Measurements from ENCODE around the gene POLR2J.
"Not testable (repeated sequence)": the region's sequence is repeated elsewhere in the genome, so short reads cannot be mapped to it uniquely, and the experiment has no call there.

Gene POLR2J

DNA sequence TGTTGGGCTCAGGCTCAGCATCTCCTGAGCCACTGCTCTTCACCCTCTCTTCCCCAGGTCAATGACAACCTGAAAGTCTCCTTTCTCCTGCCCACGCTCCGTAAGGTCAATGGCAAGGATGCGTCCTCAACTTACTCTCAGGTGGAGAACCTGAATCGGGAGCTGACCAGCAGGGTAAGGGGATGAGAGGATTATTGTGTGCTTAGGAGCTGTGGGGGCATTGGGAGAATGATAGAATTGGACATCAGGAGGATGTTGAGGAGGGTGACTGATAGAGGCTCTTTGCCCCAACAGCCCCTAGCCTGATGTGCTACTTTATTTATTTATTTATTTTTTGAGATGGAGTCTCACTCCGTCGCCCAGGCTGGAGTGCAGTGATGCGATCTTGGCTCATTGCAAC lies 12.6 kb downstream of the POLR2J start:
- no peak for DNase-seq (ENCODE audit: low spot score)

- peak; percentile 85 for DNase-seq (ENCODE audit: low spot score)
These were observed 14.0 kb downstream of the POLR2J start, which contains the start of the genes ALKBH4 and LRWD1 for GRCh38 chr7:102464577-102465280. Gene ALKBH4 (minus strand): TSS chr7:102464863. CDS start chr7:102464836, 27 bp downstream. Gene LRWD1 (plus strand): TSS chr7:102464984. CDS start chr7:102465081, 97 bp downstream.

DNA sequence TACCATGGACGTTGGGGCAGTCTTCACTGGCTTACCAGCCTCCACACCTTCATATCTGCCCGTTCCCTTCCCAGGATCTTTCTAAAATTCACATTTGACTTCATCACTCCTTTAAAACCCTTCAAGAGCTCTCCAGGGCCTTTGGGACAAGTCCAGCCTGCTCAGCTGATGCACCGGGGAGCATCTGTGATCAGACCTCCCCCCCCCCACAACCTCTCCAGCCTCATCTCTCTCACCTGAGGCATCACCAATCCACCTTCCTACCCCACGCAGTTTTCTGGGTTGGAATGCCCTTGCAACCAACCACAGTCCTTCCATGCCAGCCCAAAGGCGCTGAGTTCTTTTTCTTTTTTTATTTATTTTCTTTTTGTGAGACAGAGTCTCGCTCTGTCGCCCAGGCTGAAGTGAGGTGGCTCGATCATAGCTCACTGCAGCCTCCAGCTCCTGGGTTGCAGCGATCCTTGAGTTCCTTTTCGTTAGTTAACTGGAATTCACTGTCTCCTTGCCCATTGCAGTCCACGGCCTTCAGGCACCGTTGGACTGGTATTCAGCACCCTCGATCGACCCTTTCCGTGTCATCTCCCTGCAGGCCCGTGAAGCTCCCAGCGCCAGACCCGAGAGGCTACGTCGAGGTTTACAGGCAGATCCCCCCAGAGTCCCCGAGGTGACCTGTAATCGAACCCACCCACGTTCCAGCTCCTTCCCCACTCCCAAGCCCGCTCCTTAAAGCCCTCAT lies 14.7 kb downstream of the POLR2J start:
- DNase-seq (ENCODE audit: low spot score) = no peak

DNA sequence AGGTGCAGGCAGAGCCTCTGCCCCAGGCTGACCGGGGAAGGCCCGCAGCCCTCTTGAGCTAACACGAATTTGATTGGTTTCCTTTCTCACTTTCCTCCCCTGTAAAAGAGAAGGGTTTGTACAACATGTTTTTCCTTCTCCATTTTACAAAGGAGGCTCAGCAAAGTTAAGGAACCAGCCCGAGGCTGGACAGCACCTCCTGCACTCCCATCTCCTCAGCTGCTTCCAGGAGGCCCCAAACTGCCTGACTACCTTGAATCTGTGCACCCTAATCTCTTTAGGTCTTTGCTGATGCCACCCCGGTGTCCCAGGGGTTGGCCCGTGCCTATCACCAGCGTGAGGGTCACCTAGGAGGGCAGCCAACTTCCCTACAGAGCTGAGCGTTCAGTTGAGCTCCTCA lies 18.3 kb downstream of the POLR2J start:
- no peak for DNase-seq (ENCODE audit: low spot score)

GRCh38 chr7:102459221-102459844 lies 19.4 kb downstream of the POLR2J start:
- no peak for DNase-seq (ENCODE audit: low spot score)

DNA sequence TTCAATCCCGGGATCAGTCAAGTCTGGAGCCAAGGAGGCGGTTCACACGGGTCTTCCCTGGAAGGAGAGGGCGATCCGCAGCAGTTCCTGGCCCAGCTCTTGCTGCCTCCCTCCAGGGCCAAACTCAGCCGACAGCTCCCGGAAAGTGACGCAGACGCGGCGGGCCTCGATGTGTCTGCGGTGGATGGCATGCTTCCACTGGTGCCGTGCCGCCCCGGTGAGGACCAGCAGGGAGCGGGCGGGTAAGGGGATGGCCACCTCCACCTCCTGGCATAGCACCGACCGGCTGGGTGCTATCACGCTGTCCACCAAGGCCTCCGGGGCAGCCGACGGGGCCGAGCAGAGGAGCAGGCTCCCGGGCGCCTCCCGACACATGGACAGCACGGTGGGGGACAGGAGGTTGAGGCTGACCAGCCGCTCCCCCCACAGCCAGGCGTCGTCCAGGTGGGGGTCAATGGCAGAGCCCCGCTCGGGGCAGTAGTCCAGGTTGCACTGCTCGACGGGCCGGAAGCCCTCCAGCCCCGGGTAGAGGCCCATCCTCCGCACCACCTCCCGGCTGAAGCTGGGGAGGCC lies 21.3 kb downstream of the POLR2J start:
- no peak for DNase-seq (ENCODE audit: low spot score)

DNA sequence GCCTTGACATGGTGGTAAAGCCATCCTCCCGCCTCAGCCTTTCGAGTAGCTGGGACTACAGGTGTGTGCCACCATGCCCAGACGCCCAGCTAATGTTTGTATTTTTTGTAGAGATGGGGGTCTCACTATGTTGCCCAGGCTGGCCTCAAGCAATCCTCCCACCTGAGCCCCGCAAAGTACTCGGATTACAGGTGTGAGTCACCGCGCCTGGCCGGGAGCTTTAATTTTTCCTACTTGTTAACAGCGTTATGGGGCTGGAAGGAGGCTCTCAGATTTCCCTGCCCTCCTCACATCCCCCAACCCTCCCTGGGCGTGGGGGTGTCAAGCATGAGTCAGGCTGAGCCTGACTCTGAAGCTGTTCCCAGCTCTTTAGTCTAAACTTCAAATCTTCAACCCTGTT lies 22.4 kb downstream of the POLR2J start:
- DNase-seq (ENCODE audit: low spot score) = no peak

DNA sequence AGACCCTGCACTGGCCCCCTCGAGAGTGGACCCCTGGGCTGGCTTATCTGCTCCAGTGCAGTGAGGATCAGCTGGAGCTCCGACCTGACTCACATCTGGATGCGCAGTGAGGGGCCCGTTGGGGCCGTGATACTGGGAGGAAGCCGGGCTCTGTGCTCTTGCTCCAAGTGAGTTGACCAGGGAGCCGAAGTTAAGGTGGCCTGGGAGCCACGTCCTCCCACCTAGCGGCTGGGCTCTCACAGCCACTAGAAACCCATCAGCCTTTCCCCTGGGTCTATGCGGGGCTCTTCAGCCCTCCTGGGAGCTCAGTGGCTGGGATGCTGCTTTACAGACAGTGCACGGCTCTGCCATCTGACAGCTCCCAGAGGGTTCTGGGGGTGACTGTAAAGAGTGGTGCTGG lies 23.1 kb downstream of the POLR2J start:
- DNase-seq (ENCODE audit: low spot score) = no peak

DNA sequence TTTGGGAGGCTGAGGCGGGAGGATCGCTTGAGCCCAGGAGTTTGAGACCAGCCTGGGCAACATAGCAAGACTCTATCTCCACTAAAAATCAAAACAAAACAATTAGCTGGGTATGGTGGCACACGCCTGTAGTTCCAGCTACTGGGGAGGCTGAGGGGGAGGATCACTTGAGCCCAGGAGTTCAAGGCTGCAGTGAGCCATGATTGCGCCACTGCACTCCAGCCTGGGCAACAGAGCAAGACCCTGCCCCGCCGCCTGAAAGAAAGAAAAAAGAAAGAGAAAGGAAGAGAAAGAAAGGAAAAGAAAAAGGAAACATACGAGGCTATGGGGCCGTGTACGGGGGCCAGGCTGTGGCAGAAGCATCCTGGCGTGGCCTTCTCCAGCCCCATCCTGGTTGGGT lies 23.8 kb downstream of the POLR2J start:
- DNase-seq (ENCODE audit: low spot score) = not testable (repeated sequence)

DNA sequence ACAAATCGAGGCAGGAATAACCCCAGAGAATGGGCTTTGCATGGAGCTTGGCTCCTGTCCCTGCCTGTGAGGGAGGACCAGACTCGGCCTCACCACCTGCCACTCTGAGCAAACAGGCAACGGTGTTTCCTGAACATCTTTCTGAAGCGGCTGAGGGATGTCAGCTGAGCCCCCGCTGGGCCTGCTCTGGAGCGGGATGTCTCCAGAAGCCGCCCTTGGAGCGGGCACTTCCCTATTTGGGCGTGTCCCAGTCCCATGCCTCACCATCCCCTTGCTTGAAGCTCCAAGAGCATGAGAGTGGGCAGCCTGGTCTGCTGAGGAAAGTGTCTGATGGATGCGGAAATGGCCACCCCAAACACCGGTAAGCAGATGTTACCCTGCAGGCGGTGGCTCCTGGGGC lies 24.3 kb downstream of the POLR2J start:
- peak; percentile 70 for DNase-seq (ENCODE audit: low spot score)

- DNase-seq (ENCODE audit: low spot score) = peak; percentile 85
These were observed 25.4 kb downstream of the POLR2J start for GRCh38 chr7:102453319-102453718.

GRCh38 chr7:102452451-102452850 lies 26.3 kb downstream of the POLR2J start:
- no peak for DNase-seq (ENCODE audit: low spot score)

DNA sequence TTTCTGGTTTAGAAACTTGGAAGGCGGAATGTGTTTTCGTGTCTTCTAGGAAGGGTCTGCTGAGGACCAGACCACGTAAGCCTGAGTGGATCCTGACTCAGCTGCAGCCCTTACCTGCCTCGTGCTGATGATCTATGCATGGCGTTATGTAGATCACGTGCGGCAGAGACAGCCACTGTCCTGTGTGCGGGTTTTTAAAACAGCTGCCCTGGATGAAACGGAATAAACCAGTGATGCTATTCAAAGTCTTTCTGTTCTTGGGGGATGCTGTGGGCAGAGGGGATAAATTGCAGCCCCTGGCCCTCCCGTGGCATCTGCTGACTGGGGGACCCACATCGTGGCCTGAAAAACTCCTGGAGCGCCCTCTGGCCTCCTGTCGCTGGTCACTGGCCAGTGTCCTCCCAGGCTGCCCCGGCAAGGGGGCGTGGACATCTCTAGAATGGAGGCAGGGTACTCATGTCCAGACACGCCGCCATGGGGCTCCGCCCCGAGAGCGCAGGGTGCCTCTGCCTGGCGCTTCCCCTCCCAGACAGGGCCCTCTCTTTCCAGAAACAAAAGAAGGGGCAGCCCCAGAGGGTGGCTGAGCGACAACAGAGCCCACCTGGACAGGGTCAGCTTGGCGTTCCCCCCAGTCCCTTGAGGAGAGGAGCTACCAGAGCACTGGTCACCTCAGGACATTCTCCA lies 27.2 kb downstream of the POLR2J start:
- DNase-seq (ENCODE audit: low spot score) = no peak

DNA sequence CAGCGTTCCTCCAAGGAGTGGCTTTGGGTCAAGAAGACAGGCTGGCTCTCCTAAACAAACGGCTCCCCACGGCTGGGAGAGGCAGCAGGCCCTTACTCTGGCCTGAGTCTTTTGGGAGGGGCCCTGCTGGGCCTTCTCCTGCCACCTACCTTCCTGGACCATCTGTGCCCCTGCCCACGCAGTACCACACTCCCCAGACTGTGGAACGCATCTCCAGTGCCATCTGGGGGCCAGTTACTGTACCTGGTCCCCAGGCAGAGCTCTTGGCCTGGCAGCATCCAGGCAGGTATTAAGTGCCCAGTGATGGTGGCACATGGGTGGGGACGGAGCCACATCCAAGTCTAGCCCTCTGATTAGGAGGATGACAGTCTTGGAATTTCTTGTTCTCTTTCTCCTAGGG lies 28.5 kb downstream of the POLR2J start:
- peak; percentile 92 for DNase-seq (ENCODE audit: low spot score)

DNA sequence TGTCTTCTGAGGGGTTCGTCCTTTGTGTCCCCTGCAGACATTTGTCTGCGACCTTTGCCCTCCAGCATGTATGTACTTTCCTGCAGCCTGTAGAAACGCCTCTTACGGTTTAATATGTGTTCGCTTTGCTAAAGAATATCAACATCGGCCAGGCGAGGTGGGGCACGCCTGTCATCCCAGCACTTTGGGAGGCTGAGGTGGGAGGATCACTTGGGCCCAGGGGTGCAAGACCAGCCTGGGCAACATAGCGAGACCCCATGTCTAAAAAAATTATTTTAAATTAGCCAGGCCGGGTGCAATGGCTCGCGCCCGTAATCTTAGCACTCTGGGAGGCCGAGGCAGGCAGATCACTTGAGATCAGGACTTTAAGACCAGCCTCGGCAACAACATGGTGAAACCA lies 29.6 kb downstream of the POLR2J start:
- DNase-seq (ENCODE audit: low spot score) = no peak

- no peak for DNase-seq (ENCODE audit: low spot score)
These were observed 31.4 kb downstream of the POLR2J start for GRCh38 chr7:102447311-102447710.

DNA sequence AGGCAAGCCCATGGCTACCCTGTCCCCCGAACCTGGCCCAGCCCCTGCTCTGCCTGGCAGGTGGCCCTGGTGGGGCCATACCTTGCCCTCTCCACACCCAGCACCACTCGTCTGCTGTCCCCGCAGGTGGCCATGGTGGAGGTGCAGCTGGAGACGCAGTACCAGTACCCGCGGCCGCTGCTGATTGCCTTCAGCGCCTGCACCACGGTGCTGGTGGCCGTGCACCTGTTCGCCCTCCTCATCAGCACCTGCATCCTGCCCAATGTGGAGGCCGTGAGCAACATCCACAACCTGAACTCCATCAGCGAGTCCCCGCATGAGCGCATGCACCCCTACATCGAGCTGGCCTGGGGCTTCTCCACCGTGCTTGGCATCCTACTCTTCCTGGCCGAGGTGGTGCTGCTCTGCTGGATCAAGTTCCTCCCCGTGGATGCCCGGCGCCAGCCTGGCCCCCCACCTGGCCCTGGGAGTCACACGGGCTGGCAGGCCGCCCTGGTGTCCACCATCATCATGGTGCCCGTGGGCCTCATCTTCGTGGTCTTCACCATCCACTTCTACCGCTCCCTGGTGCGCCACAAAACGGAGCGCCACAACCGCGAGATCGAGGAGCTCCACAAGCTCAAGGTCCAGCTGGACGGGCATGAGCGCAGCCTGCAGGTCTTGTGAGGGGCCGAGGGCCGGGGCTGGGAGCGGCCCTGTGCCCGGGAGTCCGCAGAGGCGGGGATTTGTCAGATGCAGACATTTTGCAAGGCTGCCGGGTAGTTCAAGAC lies 32.1 kb downstream of the POLR2J start:
- no peak for DNase-seq (ENCODE audit: low spot score)

- DNase-seq (ENCODE audit: low spot score) = no peak
These were observed 33.0 kb downstream of the POLR2J start for GRCh38 chr7:102445674-102446071.

DNA sequence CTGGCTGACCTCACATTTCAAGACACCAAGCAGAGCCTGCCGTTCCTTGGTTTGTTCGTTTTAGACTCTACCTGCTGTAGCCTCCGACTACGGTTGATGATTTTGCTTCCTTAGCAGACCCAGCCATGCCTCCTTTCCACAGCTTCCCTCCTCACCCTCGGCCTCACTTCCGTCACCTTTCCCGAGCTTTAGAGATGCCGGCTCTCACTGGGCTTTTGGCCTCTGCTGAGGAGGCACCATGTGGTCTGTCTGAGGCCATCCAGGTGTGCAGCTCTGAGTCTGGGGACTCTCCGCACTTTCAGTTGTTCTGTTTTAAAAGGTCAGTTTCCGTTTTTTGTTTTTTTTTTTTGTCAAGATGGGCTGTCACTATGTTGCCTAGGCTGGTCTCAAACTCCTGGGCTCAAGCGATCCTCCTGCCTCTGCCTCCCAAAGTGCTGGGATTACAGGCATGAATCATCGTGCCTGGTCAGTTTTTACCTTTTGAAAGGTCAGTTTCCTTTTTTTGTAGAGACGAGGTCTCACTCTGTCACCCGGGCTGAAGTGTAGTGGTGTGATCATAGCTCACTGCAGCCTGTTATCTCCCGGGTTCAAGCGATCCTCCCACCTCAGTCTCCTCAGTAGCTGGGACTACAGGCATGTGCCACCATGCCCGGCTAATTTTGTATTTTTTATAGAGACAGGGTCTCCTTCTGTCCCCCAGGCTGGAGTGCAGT lies 33.6 kb downstream of the POLR2J start:
- DNase-seq (ENCODE audit: low spot score) = no peak

DNA sequence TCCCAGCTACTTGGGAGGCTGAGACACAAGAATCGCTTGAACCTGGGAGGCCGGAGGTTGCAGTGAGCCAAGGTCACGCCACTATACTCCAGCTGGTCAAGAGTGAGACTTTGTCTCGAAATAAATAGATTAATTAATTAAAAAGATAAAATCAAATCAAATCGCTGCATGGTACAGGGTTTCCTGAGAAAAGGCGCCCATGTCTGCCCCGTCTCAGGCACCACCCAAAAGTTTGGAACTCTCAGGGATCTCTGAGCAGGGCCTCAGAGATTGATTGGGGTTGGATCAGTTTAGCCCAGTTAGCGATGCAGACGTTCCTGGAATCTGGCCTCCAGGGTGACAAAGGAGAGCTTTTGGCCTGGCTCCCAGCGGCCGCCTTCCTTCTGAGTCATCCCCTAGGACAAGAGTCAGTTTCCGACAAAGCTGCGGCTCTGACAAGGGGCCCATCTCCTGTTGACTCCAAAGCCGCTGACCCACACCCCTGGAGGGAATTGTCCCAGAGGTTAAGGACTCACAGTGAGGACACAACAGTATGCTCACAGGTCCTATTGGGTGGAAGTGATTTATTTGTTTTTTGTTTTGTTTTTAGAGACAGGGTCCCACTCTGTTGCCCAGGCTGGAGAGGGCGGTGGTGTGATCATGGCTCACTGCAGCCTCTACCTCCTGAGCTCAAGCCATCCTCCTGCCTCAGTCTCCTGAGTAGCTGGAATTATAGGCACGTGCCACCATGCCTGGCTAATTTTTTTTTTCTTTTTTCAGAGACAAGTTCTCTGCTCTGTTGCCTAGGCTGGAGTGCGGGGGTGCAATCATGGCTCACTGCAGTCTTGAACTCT lies 38.5 kb downstream of the POLR2J start:
- DNase-seq (ENCODE audit: low spot score) = no peak

Measured in cerebellar cortex (tissue), 1 donor.